ENCODE data around the gene ARL13B.
A peak's percentile ranks its signal among the peaks of the same experiment; 100 is the strongest.
"Not testable (repeated sequence)": the region's sequence is repeated elsewhere in the genome, so short reads cannot be mapped to it uniquely, and the experiment has no call there.

ARL13B gene

DNA sequence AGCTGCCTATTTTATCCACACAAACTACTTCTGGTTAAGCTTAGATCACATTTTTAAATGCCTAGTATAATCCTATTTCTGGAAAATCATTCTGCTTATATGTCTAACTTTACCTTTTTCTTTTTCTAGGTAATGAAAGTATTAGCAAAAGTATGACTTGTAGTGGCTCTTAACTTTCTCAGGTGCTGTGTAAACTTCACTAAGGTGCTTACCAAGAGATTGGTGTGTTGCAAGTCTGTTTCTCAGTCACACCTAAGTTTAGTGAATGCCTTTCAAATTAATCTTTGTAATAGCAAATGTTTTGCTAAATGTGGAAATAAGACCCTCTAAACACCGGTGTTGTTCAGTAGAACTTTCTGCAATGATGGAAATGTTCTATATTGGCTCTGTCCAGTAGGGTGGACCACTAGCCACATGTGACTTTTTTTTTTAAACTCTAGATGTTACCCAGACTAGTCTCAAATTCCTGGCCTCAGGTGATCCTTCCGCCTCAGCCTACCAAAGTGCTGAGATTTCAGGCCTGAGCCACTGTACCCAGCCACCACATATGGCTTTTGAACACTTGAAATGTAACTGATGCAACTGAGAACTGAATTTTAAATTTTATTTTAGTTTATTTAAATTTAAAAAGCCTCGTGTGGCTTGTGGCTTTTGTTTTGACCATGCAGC is 22.0 kb downstream of the ARL13B start:
- no peak for DNase-seq

DNA sequence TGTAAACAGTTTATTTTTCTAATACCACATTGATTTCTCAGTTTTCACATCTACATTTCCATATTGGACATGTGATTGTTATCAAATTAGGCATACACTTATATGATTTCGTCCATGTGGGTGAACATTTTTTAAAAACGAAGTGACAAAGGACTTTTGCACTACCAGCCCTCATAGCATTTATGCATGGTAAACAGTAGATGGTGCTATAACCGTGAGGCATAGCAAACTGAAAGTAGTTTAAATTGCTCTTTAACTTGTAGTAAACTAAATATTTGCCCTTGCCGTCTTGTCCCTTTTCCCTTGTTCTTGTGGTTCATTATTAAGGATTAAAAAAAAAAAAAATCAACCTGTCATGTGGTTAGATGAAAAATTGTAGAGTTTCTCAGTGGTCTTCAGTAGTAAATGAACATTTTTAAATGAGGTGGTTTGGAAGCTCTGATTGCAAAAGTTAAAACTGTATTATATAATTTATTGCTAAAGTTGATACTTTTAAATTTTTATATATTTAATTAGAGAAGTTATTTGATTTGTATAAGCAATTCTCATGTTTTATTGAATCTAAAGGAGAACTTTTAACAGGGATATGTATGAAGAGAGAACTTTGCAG is 24.5 kb downstream of the ARL13B start:
- DNase-seq, result no peak

DNA sequence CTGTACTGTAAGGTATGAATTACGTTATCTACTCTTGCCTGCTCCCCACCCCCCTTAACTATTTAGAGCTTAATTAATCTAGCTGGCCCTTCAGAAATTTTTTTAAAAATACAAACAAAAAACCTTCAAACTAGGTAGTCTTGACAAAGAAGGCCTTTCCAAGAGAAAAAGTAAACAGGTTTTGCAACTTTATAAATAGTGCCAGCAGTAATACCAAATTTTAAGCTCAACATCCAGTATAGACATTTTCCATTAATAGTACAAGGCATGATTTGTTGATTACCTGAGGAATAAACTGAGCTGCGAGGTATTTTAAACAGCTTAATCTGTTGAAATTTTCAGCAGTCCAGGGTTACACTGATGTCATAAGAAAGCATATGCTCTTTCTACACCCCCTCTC is 28.3 kb downstream of the ARL13B start:
- no peak for DNase-seq

DNA sequence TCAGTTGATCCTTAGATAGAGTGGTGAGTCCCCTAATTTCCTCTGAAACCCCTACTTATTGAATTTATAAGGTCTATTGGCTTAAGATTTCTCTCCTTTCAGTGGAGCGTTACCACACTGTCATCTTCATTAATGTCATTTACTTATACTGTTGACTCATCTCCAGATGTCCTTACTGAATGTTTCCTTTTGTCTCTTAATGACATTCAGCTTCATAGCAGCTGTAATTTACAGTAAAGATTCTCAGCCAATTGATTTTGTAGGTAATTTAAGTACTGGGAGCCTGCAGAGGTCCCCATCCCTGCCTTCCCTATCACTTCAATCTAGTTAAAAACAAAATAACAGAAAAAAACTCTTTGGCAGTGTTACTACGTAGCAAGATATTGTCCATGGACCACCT is 29.7 kb downstream of the ARL13B start:
- DNase-seq, result no peak

DNA sequence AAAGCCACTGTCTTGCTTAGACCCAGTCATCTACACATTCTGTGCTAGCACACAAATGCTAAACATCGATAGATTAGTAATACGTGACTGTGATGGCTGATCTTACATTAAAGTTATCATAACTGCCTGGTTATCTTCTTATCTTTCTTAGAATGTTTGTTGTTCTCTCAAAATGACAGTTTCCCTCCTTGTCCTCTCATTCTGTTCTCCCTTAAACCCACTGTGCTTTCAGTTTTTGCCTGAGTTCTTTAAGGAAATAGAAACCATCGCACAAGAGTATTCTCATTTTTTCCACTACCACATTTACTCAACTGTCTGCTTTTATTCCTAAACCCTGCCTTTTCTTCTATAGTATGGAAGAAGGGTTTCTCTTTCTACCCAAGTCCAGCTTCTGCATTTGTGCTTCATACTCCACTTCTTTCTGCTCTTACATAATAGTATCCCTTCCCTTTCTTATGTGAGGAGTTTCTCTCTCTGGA is 31.3 kb downstream of the ARL13B start:
- no peak for DNase-seq

DNA sequence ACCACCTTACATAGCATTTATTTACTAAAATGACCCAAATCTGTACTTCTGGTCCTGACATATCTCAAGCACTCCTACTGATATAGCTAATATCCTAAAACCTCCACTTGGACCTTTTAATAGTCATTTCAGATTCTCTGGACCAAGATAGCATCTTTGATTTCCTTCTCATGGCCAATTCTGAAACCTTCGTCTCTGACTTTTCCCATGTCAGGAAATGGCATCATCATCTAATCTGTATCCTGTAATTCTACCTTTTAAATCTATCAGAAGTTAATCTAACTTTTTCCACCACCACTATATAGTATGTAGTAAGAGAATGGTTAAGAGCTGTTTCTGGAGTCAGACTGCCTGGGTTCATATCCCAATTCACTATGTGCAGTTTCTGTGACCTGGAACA is 32.2 kb downstream of the ARL13B start:
- no peak for DNase-seq

DNA sequence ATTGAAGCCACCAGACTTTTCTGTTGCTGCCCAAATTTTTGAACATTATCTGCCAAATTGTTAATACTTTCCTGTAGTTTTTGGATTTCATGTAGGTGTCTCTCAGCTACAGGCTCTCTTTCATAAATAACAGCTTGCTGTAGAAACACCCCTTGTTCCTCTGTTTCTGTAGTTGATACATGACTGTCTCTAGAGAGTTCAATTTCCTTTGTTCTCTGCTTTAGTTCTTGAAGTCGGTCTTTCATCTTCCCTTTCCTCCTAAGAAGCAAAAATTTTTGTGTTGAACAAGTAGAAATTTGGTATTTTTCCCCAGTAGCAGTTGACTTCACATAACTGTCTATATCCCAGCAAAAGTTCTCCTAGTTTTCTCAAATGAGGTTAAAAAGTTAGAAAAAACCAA is 35.1 kb downstream of the ARL13B start:
- DNase-seq, result no peak

DNA sequence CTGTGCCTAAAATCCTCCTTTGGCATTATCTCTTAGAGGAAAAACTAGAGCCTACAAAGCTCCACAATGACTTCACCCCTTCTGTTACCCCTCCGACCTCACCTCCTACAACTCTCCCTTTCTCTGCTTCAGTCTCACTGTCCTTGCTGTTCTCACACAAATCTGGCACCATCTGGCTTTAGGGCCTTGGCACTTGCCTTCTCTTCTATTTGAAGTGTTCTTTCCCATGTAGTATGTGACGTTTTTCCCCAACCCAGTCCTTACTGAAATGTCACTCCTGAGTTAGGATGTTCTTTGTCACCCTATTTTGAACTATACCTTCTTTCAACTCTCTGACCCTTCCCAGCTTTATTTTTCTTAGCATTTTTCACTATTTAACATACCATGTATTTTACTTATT is 39.7 kb downstream of the ARL13B start:
- DNase-seq, result no peak

DNA sequence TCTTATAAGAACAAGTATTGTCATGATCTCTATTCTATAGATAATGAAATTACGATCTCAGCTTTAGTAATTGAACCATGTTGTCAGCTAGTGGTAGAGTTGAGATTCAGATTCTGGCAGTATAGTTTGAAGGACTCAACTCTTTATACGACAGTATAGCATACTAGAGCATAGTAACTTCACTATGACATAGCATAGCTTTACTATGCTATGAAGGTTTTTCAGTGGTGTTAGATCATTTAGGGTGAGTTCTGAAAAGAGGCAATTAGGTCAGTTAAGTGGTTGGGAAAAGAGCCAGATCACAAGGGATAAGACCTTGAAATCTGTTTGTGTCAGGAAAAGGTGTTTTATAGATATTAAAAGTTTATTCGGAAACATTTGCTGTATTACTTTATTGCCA is 40.3 kb downstream of the ARL13B start:
- no peak for DNase-seq

DNA sequence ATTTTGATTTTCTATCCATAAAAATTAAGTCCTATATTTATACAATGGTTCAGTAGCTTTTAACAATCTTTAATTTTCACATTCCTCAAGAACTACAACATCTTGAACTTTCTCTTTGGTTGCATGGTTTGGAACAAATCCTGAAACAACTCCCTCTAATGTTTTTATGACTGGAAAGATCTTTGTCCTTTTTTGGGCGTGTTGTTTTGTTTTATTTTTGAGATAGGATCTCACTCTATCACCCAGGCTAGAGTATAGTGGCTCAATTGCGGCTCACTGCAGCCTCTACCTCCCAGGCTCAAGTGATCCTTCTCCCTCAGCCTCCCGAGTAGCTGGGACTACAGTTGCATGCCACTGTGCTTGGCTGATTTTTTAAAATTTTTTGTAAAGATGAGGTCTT is 44.4 kb downstream of the ARL13B start:
- no peak for DNase-seq

DNA sequence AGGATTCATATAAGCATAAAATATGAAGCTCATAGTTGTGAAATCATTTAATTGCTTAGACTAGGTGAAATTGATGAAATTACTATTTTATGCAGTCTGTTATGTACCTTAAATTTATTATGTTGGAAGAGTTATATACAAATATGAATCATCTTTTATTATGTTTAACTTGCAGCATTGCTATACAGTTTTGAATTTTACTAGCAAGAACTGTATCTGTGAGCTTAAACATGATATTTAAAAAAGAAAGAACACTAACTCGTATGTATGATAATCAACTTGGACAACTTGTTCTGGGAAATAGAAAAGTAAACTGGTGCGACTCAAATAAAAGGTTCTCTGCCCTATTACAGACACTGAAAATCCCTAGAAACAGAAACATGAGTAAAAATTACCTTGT is 46.7 kb downstream of the ARL13B start:
- DNase-seq, result no peak

DNA sequence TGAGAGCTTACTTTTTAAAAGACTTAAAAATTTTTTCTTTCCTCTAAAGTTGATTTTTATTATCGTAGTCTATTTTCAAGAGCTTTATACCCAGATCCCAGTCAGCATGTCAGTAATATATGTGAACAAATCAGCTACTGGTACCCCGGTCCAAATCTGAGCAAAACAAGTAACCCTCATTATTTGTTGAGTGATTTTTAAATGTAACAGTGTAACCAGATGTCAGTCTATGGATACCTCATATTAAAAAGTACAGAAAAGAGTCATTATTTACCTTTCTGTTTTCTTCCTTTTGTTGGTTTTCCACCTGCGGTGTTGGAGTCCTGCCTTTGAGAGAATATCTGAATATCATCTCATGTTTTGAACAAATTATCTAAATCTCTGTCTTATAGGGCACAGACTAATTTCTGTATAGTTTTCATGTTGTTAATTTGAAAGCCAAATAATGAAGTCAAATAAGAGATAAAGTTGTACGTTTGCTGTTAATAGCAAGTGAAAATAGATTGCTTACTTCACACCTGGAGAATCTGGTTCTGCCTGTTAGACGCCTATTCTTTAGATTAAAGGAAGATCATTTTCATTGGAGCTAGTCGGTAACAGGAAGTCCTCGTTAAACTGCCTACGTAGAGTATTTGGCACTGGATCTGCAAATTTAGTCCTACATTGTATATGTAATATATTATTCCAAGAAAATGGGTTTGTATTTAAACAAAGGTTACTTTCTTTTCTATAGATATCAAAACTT is 48.3 kb downstream of the ARL13B start, which contains the start of gene STX19:
STX19 (minus strand) TSS at position 505 of the 745 bp plus-strand sequence. CDS start 13,328 bp downstream, outside the sequence.
- no peak for DNase-seq

DNA sequence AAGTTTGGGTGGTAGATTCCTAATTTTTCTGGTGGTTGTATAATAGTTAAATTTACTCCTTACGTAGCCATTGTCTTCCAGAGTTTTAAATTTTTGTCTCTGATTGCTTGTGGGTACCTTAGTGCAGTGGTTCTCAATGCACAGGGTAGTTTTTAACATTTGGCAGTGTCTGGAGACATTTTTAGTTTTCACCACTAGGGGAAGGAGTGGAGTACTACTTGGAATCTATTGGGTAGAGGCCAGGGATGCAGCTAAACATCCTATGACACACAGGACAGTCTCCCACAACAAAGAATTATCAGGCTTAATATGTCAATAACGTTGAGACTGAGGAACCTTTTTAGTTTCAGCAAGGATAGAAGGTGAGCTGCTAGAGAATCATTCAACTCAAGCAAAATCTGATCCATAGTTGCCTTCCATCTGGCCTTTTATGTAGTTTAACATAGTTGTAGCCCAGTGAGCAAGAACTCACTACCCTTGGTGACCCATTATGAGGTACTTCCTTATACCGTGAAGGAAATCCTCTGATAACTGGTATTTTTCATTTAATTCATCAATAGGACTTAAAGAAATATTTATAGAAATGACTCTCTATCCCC is 57.1 kb downstream of the ARL13B start:
- DNase-seq, result no peak

DNA sequence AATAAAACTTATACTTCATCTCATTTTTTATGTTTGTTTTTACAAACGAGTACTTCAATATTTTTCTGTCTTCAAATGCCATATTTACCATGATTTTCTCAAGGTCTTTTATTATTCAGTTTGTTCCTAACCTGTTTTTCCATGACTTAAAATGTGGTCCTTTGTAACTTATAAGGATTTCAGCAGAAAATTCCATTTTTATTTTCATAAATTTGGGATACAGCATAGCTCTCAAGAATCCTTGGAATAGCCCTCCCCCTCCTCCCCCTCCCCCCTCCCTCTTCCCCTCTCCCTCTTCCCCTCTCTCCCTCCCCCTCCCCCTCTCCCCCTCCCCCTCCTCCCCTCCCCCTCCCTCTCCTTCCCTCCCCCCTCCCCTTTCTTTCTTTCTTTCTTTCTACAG is 63.3 kb downstream of the ARL13B start:
- no peak for DNase-seq

DNA sequence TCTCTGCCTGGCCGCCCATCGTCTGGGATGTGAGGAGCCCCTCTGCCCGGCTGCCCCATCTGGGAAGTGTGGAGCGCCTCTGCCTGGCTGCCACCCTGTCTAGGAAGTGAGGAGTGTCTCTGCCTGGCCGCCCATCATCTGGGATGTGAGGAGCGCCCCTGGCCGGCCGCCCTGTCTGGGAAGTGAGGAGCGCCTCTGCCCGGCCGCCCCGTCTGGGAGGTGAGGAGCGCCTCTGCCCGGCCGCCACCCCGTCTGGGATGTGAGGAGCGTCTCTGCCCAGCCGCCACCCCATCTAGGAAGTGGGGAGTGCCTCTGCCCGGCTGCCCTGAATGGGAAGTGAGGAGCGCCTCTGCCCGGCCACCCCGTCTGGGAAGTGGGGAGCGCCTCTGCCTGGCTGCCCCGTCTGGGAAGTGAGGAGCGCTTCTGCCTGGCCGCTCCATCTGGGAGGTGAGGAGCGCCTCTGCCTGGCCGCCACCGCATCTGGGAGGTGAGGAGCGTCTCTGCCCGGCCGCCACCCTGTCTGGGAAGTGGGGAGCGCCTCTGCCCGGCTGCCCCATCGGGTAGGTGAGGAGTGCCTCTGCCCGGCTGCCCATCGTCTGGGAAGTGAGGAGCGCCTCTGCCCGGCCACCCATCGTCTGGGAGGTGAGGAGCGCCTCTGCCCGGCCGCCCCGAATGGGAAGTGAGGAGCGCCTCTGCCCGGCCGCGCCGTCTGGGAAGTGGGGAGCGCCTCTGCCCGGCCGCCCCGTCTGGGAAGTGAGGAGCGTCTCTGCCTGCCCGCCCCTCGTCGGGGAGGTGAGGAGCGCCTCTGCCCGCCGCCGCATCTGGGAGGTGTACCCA is 64.4 kb downstream of the ARL13B start:
- DNase-seq, result not testable (repeated sequence)

DNA sequence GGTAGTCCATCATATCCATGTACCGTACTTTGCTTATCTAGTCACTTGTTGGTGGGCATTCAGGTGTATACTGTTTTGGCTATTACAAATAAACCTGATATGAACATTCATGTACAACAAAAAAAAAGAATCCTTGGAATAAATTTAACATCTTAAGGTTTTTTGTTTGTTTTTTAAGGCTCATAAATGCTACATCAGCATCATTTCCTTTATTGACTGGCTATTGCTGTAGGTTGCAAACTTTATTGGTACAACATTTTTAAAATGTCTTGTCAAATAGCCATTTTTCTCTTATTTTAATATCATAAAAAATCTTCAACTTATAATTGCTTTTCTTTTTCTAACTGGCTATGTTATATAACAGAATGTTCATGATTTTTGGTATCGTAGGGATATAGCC is 66.6 kb downstream of the ARL13B start:
- no peak for DNase-seq

DNA sequence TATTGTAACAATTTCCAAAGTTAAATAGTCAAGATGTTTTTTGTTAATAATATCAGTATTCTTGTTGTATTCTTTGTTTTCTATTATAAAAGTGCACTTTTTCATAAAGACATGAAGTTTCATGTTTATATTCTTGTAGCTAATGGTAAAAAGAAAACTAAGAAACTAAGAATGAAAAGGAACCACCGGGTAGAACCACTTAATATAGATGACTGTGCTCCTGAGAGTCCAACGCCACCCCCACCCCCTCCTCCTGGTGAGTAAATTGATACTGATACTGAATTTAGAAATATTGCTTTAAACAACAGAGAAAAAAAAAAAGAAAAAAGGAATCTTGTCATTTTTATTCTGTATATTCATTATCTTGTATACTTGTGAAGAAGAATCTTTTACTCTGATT is 69.3 kb downstream of the ARL13B start:
- no peak for DNase-seq

DNA sequence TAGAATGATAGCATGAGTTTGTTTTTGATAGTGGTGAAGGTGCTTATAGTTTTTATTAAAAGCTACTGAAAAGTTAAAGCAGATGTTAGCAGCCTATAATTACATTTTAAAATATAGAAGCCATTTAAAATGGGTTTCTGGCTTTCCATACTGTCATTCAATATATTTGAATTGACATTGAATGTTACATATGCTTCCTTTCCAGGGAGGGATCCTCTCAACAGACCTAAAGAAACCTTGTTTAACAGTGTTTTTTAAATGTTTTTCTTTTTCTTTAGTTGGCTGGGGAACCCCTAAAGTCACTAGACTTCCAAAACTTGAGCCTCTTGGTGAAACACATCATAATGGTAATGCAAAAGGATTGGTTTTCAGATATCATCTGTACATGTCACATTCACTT is 70.6 kb downstream of the ARL13B start:
- DNase-seq, result no peak

DNA sequence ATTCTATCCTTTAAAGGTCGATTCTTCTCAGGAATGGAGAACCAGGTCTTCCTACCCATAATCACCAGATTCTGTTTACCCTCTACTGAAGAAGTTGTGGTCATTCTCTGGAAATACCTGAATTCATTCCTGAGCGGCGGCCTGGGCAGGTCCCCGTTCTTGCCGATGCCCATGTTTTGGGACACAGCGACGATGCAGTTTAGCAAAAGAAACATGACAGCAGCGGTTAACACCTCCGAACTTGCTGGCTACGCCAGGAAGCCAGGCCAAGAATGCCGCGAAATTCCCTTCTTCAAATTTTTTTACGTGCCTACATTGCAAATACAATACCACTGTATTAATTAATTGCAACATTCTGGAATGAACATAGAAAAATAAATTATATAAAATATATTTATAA is 81.3 kb downstream of the ARL13B start:
- DNase-seq, result no peak

DNA sequence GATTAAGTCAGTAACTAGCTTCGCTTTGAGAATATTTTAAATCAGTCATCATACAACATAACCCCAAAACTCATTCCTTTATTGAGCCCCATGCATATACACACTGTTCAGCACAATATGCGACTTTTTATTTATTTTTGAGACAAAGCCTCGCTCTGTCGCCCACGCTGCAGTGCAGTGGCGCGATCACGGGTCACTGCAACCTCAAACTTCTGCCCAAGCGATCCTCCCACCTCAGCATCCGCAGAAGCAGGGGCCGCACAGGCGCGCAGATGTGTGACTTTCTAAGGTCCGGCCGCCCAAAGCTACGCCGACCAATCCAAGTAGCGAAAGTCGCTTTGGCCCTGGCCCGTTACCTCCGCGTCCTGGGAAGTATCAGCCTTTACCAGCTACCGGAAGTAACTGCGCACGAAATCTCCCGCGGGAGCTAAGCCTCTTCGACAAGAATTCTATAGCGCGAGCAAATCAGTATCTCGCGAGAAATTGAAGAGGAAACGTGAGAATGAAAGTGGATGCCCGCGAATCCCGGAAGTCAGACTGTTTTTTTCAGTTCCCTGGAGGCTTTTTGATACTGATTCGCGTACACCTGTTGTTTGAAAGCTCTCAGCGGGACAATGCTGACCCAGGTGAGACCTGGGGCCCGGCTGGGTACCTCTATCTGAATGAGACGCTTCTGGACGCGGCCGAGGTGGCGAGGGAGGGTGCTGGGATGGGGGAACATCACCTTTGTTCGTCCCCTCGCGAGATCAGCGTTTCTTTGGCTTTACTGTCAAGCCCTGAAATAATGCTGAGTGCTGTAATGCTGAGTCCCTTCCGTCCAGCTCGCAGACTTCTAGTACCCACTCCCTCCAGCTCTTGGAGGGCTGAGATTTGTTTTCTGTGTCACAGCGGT is 82.8 kb downstream of the ARL13B start, which contains the start of the genes DHFR2 and NSUN3:
DHFR2 (minus strand) TSS at position 404 of the 892 bp plus-strand sequence. CDS start 1,405 bp downstream, outside the sequence.
NSUN3 (plus strand) TSS at position 549 of the 892 bp plus-strand sequence; CDS start at position 615, 66 bp downstream.
- DNase-seq, result peak; percentile 72

DNA sequence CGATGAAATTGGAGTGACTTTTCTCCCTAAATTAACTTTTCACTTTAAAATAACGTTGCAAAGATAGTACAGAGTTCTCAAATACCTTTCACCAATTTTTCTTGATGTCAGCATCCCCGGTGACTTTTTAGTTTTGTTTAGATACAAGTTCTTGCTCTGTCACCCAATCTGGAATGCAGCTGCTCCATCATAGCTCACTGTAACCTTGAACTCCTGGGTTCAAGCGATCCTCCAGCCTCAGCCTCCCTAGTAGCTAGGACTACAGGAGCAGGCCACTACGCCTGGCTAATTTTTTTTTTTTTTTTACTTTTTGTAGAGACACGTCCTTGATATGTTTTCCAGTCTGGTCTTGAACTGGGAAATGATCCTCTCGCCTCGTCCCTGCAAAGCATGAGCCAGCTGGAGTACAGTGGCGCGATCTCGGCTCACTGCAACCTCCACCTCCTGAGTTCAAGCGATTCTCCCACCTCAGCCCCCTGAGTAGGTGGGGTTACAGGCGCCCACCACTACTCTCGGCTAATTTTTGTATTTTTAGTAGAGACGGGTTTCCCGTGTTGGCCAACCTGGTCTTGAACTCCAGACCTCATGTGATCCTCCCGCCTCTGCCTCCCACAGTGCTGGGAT is 83.7 kb downstream of the ARL13B start:
- DNase-seq, result no peak
